Activated CD8-positive, alpha-beta T cell treated with anti-CD3 and anti-CD28 coated beads, Interleukin-2, amount 10 ng/mL, durations not matched to agents 7 days and 5 days (primary cell): ENCODE results near the gene RIMBP3B. TPM values are rescaled to one million over a fixed set of nuclear protein-coding genes. Genes with fewer than 3 reads are reported as not detected.
"Not testable (repeated sequence)": the region's sequence is repeated elsewhere in the genome, so short reads cannot be mapped to it uniquely, and the experiment has no call there.

Source experiments
- ATAC-seq: fragments of 150-1000 bp; cut with Tn5 transposase; one replicate; pipeline ENCODE4 v1.10.0; 2021; ENCODE audit warnings: moderate library complexity
- CTCF ChIA-PET: fragments of 350-600 bp; sonication (Branson Sonifier 250); formaldehyde crosslinking; loops from one replicate; lab custom pipeline; 2021; ENCODE audit warnings: antibody characterized with exemption; lab: Charles Lee
- POLR2A ChIA-PET: fragments of 350-600 bp; sonication (Branson Sonifier 250); formaldehyde crosslinking; loops from one replicate; lab custom pipeline; 2021; ENCODE audit warnings: antibody characterized with exemption; lab: Charles Lee
- DNase-seq: peaks from one replicate; pipeline ENCODE4 v3.0.0-alpha.2; 2020
- H3K27ac Mint-ChIP-seq: one replicate; pipeline ENCODE4 v1.8.0; 2021; ENCODE audit warnings: mild to moderate bottlenecking, mixed read lengths
- H3K27me3 Mint-ChIP-seq: one replicate; pipeline ENCODE4 v1.8.0; 2021; ENCODE audit warnings: low read depth, mixed read lengths
- H3K36me3 Mint-ChIP-seq: one replicate; pipeline ENCODE4 v1.8.0; 2021; ENCODE audit warnings: low read depth, mixed read lengths
- H3K4me1 Mint-ChIP-seq: one replicate; pipeline ENCODE4 v1.8.0; 2021; ENCODE audit warnings: low read depth, mixed read lengths
- H3K4me3 Mint-ChIP-seq: one replicate; pipeline ENCODE4 v1.8.0; 2021; ENCODE audit warnings: mild to moderate bottlenecking, mixed read lengths
- H3K9me3 Mint-ChIP-seq: one replicate; pipeline ENCODE4 v1.8.0; 2022; ENCODE audit warnings: mixed read lengths; ENCODE audit not compliant: insufficient read depth
- total RNA-seq, 2 experiments: library from RNA; stranded (reverse); gene quantifications; one replicate each; pipeline ENCODE4 v1.2.3, GENCODE V29; 2021

The RIMBP3B gene
- total RNA-seq, result under 1 TPM; 0.18 to 0.68 TPM

GRCh38 chr22:21383701-21384467 is at the start of gene RIMBP3B:
Gene RIMBP3B (plus strand): TSS chr22:21383751. CDS start chr22:21383859, 108 bp downstream.
- POLR2A ChIA-PET, H3K36me3 Mint-ChIP-seq, H3K4me3 Mint-ChIP-seq, DNase-seq, H3K4me1 Mint-ChIP-seq, H3K27me3 Mint-ChIP-seq, H3K27ac Mint-ChIP-seq, H3K9me3 Mint-ChIP-seq, CTCF ChIA-PET: not testable (repeated sequence)
- peak; percentile 87 for ATAC-seq

- H3K4me3 Mint-ChIP-seq, H3K36me3 Mint-ChIP-seq, H3K4me1 Mint-ChIP-seq, POLR2A ChIA-PET, H3K27ac Mint-ChIP-seq, H3K9me3 Mint-ChIP-seq, DNase-seq, H3K27me3 Mint-ChIP-seq, ATAC-seq, CTCF ChIA-PET: not testable (repeated sequence)
These were observed 26.0 kb upstream of the RIMBP3B start for GRCh38 chr22:21357527-21357926.

GRCh38 chr22:21360525-21360924 is 23.0 kb upstream of the RIMBP3B start:
- H3K36me3 Mint-ChIP-seq, CTCF ChIA-PET, ATAC-seq, H3K4me1 Mint-ChIP-seq, POLR2A ChIA-PET, H3K27ac Mint-ChIP-seq, H3K27me3 Mint-ChIP-seq, H3K9me3 Mint-ChIP-seq, DNase-seq, H3K4me3 Mint-ChIP-seq: not testable (repeated sequence)

GRCh38 chr22:21362473-21362872 is 21.1 kb upstream of the RIMBP3B start:
- H3K27me3 Mint-ChIP-seq, ATAC-seq, H3K4me3 Mint-ChIP-seq, H3K27ac Mint-ChIP-seq, DNase-seq, H3K4me1 Mint-ChIP-seq, POLR2A ChIA-PET, H3K36me3 Mint-ChIP-seq, CTCF ChIA-PET, H3K9me3 Mint-ChIP-seq: not testable (repeated sequence)

- H3K4me3 Mint-ChIP-seq, H3K27ac Mint-ChIP-seq, POLR2A ChIA-PET, ATAC-seq, H3K4me1 Mint-ChIP-seq, H3K36me3 Mint-ChIP-seq, CTCF ChIA-PET, H3K9me3 Mint-ChIP-seq, H3K27me3 Mint-ChIP-seq, DNase-seq: not testable (repeated sequence)
These were observed 20.5 kb upstream of the RIMBP3B start for GRCh38 chr22:21363061-21363460.

GRCh38 chr22:21363803-21364202 is 19.7 kb upstream of the RIMBP3B start:
- H3K9me3 Mint-ChIP-seq, H3K36me3 Mint-ChIP-seq, H3K27ac Mint-ChIP-seq, H3K27me3 Mint-ChIP-seq, POLR2A ChIA-PET, CTCF ChIA-PET, ATAC-seq, H3K4me3 Mint-ChIP-seq, H3K4me1 Mint-ChIP-seq, DNase-seq: not testable (repeated sequence)

GRCh38 chr22:21364362-21364761 is 19.2 kb upstream of the RIMBP3B start:
- POLR2A ChIA-PET, CTCF ChIA-PET, H3K4me1 Mint-ChIP-seq, H3K36me3 Mint-ChIP-seq, H3K4me3 Mint-ChIP-seq, ATAC-seq, H3K27me3 Mint-ChIP-seq, DNase-seq, H3K9me3 Mint-ChIP-seq, H3K27ac Mint-ChIP-seq: not testable (repeated sequence)

GRCh38 chr22:21365337-21365736 is 18.2 kb upstream of the RIMBP3B start:
- DNase-seq, CTCF ChIA-PET, POLR2A ChIA-PET, H3K27ac Mint-ChIP-seq, H3K4me1 Mint-ChIP-seq, H3K9me3 Mint-ChIP-seq, H3K4me3 Mint-ChIP-seq, ATAC-seq, H3K36me3 Mint-ChIP-seq, H3K27me3 Mint-ChIP-seq: not testable (repeated sequence)

GRCh38 chr22:21368603-21369310 is 14.8 kb upstream of the RIMBP3B start:
- H3K9me3 Mint-ChIP-seq, H3K4me3 Mint-ChIP-seq, CTCF ChIA-PET, DNase-seq, H3K36me3 Mint-ChIP-seq, H3K4me1 Mint-ChIP-seq, H3K27ac Mint-ChIP-seq, ATAC-seq, POLR2A ChIA-PET, H3K27me3 Mint-ChIP-seq: not testable (repeated sequence)

- H3K9me3 Mint-ChIP-seq, H3K27ac Mint-ChIP-seq, H3K36me3 Mint-ChIP-seq, ATAC-seq, H3K4me3 Mint-ChIP-seq, H3K27me3 Mint-ChIP-seq, H3K4me1 Mint-ChIP-seq, POLR2A ChIA-PET, DNase-seq, CTCF ChIA-PET: not testable (repeated sequence)
These were observed 7.7 kb upstream of the RIMBP3B start for GRCh38 chr22:21375880-21376279.

- POLR2A ChIA-PET, H3K4me3 Mint-ChIP-seq, H3K27me3 Mint-ChIP-seq, DNase-seq, H3K4me1 Mint-ChIP-seq, H3K36me3 Mint-ChIP-seq, CTCF ChIA-PET, H3K9me3 Mint-ChIP-seq, H3K27ac Mint-ChIP-seq: not testable (repeated sequence)
- peak; percentile 65 for ATAC-seq
These were observed 1.2 kb downstream of the RIMBP3B start for GRCh38 chr22:21384468-21385357.

- CTCF ChIA-PET, POLR2A ChIA-PET, H3K4me1 Mint-ChIP-seq, H3K9me3 Mint-ChIP-seq, DNase-seq, H3K27ac Mint-ChIP-seq, H3K27me3 Mint-ChIP-seq, H3K36me3 Mint-ChIP-seq, ATAC-seq, H3K4me3 Mint-ChIP-seq: not testable (repeated sequence)
These were observed 5.9 kb downstream of the RIMBP3B start for GRCh38 chr22:21389480-21389879.
